GM21367 (cell line): ENCODE data around the gene SORCS1.
A peak's percentile ranks its signal among the peaks of the same experiment; 100 is the strongest.
"Not testable (repeated sequence)": the region's sequence is repeated elsewhere in the genome, so short reads cannot be mapped to it uniquely, and the experiment has no call there.

Experiments used
- ATAC-seq: cut with Tn5 transposase; IDR thresholded peaks from one replicate; pipeline ENCODE4 v1.9.1; 2021; ENCODE audit not compliant: unreplicated experiment

The SORCS1 gene

GRCh38 chr10:106952033-106952432 is 212.5 kb downstream of the SORCS1 start:
- no peak for ATAC-seq

DNA sequence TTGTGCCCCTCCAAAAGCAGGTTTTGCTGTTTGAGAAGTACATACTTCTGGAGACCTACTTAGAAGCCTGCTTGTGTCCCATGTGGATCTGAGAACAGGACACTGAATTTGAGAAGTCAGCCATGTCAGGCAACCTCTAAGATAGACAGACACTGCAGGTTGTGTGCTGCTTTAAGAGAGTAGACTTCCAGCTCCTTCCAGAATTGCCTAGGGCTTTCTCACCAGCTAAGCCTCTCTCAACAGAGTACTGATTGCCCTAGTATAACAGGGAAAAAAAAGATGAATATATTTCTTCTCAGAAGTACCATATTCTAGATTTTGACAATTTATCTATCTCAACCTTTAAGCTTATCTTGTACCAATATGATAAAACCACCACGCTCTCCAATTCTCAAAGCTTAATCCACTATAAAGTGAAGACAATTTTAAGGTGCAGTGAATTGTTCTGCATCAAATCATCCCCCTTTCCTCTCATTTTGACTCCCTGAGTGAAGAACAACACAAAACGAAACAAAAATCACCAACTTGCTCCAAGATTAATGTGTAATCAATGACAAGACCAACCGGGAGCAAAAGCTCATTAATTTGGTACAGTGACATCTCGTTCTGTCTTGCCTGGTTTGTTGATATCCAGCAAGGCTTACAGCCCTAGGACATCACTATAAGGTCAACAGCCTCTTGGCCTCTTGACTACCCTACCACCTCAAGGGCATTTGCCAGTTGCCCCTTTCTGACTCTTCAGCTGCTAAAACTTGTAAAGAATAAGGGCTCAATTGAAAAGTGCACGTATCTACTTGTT is 214.6 kb downstream of the SORCS1 start:
- ATAC-seq, result no peak

- ATAC-seq, result peak; percentile 71
These were observed 216.9 kb downstream of the SORCS1 start for GRCh38 chr10:106947643-106948042.

DNA sequence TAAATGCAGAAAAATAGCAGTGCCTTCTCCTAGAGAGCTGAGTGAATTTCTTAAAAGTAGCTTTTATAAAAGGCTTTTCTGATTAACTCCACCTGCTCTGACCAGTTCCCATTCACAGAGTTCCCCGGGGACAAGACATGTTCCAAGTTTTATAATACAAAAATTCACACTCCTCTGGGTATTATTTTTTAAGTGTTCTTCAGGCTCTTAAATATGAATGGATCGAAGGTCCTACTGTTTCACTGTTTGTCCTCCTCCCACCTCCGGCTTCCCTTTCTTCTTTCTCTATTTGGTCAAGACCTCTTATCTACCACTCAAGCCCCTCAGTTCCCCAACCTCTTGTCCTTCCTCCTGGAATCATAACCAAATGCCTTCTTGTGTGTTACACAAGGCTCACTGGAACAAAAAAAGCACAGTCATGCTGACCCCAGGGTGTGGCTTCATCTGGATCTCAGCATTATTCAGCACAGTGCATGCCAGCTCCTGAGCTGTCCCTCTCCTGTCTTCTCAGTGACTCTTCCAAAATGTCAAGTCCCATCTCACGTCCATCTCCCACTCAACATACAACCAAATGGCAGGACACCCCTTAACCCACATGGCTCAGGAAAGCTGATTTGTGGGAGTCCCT is 222.4 kb downstream of the SORCS1 start:
- no peak for ATAC-seq

DNA sequence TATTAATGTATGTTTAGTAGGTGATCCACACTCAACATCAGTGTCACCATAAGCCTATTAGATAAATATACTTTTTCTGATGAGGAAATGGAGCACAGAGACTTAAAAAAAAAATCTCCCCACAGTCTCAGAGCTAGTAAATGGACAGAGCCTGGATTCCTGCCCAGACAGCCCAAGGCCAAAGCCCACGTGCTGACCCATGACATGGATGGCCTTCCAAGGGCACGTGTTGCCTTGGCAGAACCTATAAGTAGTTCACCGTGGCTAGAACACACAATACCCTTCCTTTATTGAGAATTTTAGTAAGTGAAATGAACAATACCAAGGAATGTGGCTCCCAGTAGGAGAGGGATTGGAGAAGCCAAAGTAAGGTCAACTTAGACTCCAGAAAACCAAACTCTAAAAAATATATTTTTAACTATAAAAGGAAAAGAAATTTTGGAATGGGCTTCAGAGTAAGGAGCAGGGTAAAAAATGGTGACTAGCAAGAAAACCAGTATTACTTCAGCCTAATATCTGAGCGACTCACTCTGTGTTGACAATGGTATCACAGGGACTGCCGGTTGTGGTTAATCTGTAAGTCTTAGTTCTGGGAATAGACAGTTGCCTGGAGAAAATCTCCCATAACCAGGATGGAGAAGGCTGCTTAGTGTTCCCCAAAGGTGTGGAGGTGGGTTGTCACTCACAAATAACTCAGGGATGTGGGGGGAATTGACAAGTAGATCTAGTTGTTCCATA is 223.0 kb downstream of the SORCS1 start:
- no peak for ATAC-seq

- no peak for ATAC-seq
These were observed 226.0 kb downstream of the SORCS1 start for GRCh38 chr10:106938513-106938912.

GRCh38 chr10:106935978-106936451 is 228.5 kb downstream of the SORCS1 start:
- ATAC-seq, result peak; percentile 64

- no peak for ATAC-seq
These were observed 232.7 kb downstream of the SORCS1 start for GRCh38 chr10:106931853-106932249.

DNA sequence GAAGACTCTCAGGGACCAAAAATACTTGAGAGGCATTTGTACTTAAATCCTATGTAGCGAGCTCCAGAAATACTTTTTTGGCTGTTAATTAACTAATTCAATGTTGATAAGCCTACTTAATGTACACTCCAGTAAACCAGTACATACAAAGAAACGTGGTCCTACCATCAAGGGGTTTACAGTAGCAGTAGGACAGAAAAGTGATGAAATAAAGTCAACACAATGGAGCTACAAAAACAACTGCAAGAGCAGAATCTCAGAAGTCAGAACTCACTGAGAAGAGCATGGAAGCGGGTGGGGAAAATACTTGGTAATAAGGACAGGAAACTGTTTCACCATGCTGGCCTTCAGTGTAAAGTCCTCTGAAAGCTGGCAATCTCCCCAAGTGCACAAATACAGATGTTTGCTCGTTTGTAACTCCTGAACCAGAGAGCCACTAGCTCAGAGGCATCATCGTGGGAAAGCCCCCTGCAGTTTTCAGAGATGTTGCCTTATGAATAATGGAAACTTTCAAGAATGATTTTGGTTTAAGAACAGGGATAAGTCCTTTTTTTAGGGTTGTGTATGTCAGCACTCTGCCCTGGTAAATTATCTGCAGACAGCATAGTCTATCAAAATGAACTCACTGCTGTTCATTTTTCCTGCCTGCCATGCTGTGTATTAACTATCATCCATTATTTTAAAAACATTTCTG is 233.2 kb downstream of the SORCS1 start:
- peak; percentile 78 for ATAC-seq

DNA sequence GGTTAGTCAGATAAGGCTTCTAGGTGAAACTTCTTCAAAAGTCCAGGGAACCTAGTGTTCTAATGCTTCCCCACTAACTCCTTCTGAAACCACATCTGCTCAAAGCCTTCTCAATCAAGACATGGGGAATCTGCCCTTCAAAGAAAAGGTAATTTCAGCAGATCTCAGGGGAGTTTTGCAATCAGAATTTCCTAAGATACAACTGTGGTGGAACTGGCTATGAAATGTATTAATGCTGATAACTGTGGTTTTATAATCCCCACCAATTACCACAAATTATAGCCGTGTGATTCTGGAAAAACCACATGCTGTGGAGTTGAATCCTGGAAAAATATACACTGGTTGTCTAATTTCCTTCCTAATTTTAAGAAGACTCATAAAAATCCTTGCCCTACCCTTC is 233.8 kb downstream of the SORCS1 start:
- ATAC-seq, result no peak

- no peak for ATAC-seq
These were observed 235.1 kb downstream of the SORCS1 start for GRCh38 chr10:106929291-106929895.

- not testable (repeated sequence) for ATAC-seq
These were observed 236.4 kb downstream of the SORCS1 start for GRCh38 chr10:106928151-106928550.

- ATAC-seq, result no peak
These were observed 239.3 kb downstream of the SORCS1 start for GRCh38 chr10:106925191-106925590.

DNA sequence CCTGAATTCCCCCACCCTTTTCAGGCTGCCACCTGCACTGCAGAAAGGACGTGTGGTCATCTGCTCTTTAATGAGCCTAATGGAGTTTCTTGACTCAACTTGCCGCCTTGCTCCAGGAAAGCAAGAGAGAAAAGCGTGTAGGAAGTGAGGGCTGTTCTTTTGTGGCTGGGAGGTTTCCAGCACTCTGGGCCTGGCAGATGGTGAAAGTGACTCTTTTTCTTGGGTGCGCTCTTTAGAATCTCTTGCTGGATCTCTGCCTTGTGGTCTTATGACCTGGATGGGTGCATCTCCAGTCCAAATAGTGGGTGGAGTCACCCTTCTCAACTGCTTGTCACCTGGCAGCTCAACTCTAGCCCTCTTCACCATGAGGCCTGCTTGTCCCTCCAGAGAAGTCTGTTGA is 244.0 kb downstream of the SORCS1 start:
- ATAC-seq, result no peak

GRCh38 chr10:106919871-106920282 is 244.6 kb downstream of the SORCS1 start:
- peak; percentile 81 for ATAC-seq

- no peak for ATAC-seq
These were observed 247.0 kb downstream of the SORCS1 start for GRCh38 chr10:106917452-106918055.

DNA sequence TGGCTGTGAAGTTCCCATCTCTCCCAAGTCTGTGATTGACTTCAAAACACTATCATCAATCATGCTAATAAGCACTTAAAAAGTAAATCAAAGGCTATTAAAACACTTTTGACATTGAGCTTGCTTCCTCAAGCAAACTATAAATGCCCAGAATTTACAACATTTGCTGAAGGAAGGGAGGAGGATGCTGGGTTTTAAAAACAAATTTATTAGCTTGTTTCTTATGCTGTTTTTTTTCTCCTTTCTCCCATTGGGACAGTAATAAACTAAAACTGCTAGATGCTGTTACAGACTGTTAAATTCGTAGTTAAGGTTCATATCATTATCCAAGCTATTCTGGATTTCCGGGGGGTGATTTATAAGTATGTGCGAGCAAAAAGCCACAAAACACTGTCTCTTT is 250.5 kb downstream of the SORCS1 start:
- ATAC-seq, result no peak

DNA sequence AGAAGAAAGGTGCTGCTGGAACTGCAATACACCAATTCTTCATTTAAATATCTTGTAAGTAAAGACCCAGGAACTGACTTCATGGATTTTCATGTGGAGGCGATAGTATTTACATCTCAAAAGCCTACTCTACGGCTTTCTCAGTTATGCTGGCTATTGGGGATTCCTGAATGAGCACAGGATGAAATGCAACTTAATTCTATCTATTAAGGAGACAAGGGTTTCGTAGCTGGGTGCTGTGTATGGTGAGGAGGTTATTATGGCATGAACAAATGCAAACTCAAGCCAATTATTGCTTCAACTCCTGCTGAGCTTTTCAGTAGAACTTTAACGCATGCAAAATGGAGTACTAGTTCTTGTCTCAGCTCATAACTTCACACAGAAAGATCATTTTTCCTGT is 251.2 kb downstream of the SORCS1 start:
- no peak for ATAC-seq

DNA sequence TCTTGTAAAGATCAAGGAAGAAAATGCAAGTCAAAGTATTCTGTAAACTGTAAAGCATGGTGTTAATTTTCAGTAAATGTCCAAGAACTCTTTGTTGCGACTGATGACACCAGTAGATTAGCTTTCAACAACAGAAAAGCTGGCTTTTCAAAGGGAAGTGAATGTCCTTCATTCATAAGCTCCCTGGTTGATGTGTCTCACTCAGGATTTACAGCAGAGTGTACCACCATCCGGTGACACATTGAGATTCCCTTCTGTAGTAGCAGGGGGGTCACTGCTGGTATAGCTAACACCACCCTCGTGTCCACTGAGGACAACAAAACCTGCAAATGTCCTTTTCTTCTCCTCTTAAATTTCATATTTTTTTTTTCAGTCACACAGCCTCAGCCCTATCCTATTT is 253.4 kb downstream of the SORCS1 start:
- ATAC-seq, result no peak

GRCh38 chr10:106910666-106911065 is 253.8 kb downstream of the SORCS1 start:
- no peak for ATAC-seq
